ENCODE data around the gene EREG.

The EREG gene

DNA sequence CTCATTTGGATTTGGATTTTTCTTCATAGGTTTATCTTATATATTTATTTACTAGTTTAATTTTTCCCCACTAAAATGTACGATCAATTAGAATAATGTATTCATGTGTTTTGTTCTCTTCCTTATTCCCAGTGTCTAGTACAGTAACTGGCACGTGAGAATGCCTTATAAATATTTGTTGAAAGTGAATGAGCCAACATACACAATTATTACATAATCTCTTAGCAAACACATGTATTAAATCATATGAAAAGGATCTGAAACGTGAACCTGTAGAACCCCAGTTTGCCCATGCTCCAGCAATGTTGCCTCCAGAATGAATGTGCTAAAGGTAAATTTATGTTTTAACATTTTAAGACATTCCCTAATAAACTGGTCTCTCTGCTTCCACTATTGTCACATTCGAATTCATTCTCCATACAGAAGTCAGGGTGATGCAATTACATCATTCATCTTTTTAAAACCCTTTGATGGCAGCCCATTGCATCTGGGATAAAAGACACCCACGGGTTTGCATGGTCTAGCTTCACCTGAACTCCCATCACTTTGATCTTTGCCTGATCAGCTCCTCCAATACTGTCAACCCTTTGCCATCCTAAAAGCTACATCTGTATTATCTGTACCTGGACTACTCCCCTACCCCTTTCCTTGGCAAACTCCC is 49.3 kb downstream of the EREG start:
- Mint-ChIP-seq H3K4me1 (ENCODE audit: low read depth) (no peaks in the 10 kb centered on the region), H3K27ac (no peak overlapping the region), H3K36me3 (ENCODE audit: low read depth) (no peaks in the 10 kb centered on the region), H3K27me3 (ENCODE audit: low read depth) (peaks cover 7% of the 10 kb centered on the region), H3K4me3 (no peak overlapping the region), H3K9me3 (no peaks in the 10 kb centered on the region)

DNA sequence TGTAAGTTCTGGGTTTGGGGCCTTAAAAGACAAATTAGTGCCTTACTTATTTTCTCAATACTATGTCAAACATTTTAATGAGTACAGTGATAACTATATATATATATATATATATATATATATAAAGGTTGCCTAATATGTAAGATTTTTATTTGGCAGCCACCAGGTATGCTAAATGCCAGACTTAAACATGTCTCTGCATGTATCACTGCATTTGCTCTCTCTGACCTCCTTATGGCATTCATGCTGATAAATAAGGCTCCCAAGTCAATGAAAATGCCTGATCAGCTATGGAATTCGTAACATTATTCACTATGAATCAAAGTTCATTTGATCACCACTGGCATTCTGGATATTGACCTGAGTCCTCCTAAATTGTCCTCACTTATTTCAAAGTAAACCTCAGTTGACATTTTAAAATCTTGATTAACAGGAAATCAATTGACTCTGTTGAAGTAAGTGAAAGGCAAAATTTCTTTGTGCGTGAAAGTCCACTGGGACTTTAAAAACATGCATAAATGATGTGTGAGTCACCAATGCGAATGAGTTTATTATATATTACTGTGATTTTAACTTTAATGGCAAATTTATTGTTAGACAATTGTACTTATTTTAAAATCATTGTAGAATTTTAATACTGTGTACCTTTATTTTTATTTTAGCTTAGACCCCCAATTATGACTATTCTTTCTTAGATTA is 50.8 kb downstream of the EREG start:
- peaks cover 7% of the 10 kb centered on the region for H3K27me3 Mint-ChIP-seq (ENCODE audit: low read depth)

DNA sequence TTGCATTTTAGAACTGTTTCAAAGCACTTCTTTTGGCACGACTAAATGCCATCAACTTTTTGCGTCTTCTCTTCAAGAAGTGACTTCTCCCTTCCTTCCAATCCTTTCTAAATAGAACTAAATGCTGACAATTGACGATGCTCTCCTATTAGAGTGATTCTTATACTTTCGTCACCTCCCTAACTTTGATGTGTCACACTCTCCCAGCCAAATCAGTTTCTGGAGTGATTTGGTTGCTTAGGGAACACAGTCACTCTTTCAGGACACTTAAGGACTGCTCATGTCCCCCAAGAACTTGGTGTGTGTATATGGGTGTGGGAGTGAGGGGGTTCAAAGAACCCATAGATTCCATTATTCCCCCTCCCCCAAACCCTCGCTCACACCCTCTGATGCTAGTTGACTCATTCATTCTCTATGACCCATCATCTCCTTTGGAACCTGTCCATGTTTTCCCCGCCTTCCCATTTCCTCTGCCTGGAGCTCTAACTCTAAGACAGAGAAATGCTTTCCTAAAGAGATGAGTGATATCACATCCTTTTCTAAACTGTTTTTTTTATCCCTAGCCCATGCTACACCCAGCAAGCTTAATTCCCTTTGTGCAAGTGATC is 53.2 kb downstream of the EREG start:
- H3K36me3 Mint-ChIP-seq (ENCODE audit: low read depth), result no peaks in the 10 kb centered on the region
- peaks cover 7% of the 10 kb centered on the region for H3K27me3 Mint-ChIP-seq (ENCODE audit: low read depth)
- no peaks in the 10 kb centered on the region for H3K9me3 Mint-ChIP-seq
- H3K4me1 Mint-ChIP-seq (ENCODE audit: low read depth), result no peaks in the 10 kb centered on the region
- H3K27ac Mint-ChIP-seq, result no peak overlapping the region
- no peak overlapping the region for H3K4me3 Mint-ChIP-seq

More for the DNA sequence above, 50.8 kb downstream of the EREG start:
- no peaks in the 10 kb centered on the region for H3K36me3 Mint-ChIP-seq (ENCODE audit: low read depth)
- no peaks in the 10 kb centered on the region for H3K4me1 Mint-ChIP-seq (ENCODE audit: low read depth)
- no peaks in the 10 kb centered on the region for H3K9me3 Mint-ChIP-seq
- no peak overlapping the region for H3K4me3 Mint-ChIP-seq
- no peak overlapping the region for H3K27ac Mint-ChIP-seq

DNA sequence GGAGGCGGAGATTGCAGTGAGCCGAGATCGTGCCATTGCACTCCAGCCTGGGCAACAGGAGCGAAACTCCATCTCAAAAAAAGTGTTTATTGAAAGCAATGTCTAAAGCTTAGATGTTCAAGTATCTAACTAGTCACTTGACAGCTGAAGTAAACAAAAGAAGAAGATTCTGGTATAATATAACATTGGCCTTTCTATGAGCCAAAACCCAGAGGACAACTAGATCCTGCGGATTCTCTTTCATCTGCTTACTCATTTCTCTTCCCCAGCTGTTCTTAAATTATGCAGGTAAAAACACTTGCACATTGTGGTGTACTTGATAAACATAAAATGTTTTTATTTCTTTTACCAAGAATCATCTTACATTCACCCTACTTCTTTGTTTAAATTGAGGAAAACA is 55.9 kb downstream of the EREG start:
- H3K36me3 Mint-ChIP-seq (ENCODE audit: low read depth), result no peaks in the 10 kb centered on the region
- H3K27ac Mint-ChIP-seq, result no peak overlapping the region
- H3K9me3 Mint-ChIP-seq, result no peaks in the 10 kb centered on the region
- H3K4me1 Mint-ChIP-seq (ENCODE audit: low read depth), result no peaks in the 10 kb centered on the region
- H3K4me3 Mint-ChIP-seq, result no peak overlapping the region
- H3K27me3 Mint-ChIP-seq (ENCODE audit: low read depth), result peaks cover 10% of the 10 kb centered on the region

DNA sequence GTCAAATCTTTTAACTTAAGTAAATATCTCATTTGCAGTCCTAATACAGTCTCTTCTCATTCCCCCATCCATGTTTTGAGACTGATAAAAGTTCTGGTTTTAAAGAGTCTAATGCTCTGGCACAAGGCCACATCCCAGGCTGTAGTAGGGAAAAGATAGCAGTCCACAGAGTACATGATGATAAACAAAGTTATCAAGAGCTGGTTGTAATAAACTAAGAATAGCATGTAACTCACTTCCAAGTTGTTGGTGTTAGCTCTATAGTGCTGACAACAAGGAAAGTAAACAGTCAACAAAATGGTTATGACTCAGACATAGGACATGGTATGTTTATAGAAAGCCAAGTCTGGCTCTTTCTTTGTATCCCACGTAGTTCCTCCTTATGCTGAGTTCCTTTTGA is 58.2 kb downstream of the EREG start:
- Mint-ChIP-seq H3K4me3 (no peak overlapping the region), H3K27ac (no peak overlapping the region), H3K4me1 (ENCODE audit: low read depth) (no peaks in the 10 kb centered on the region), H3K27me3 (ENCODE audit: low read depth) (peaks cover 7% of the 10 kb centered on the region), H3K36me3 (ENCODE audit: low read depth) (no peaks in the 10 kb centered on the region), H3K9me3 (no peaks in the 10 kb centered on the region)

DNA sequence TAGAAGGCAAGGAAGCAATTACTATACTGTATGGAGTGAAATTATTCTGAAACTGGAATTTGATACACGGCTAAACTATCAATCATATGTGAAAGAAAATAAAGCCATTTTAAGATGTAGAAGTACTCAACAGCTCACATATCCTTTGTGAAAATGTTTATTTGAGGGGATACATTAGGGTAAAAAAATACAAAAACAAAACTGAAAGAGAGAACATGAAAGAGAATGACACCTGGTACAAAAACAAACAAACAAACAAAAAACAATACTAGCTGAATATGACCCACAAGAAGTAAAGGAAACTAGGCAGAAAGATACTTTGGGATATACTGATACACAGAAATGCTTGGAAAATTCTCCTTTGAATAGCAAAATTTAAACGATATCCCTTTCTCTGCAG is 59.2 kb downstream of the EREG start:
- Mint-ChIP-seq H3K4me3 (no peak overlapping the region), H3K27me3 (ENCODE audit: low read depth) (peaks cover 3% of the 10 kb centered on the region), H3K9me3 (no peaks in the 10 kb centered on the region), H3K36me3 (ENCODE audit: low read depth) (no peaks in the 10 kb centered on the region), H3K27ac (no peak overlapping the region), H3K4me1 (ENCODE audit: low read depth) (no peaks in the 10 kb centered on the region)

DNA sequence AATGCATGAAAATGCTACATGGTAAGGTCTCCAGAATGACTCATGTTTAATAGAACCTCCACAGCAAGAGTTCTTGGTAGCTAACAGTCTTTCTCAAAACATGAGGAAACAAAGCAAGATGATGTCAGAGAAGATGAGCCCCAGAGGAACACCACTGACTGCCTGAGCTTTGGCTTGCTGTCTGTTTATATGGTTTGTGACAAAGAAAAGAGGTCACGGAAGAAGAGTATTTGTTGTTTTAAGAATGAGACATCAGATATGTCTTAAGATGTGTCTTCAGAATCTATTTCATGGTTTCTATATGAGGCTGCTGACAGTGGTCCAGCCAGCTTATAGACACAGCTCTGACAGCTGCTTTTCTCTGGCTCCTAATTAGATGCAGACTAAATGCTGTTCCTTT is 61.2 kb downstream of the EREG start:
- H3K4me1 Mint-ChIP-seq (ENCODE audit: low read depth), result no peaks in the 10 kb centered on the region
- no peak overlapping the region for H3K27ac Mint-ChIP-seq
- no peaks in the 10 kb centered on the region for H3K36me3 Mint-ChIP-seq (ENCODE audit: low read depth)
- no peaks in the 10 kb centered on the region for H3K9me3 Mint-ChIP-seq
- H3K4me3 Mint-ChIP-seq, result no peak overlapping the region
- H3K27me3 Mint-ChIP-seq (ENCODE audit: low read depth), result peaks cover 3% of the 10 kb centered on the region

DNA sequence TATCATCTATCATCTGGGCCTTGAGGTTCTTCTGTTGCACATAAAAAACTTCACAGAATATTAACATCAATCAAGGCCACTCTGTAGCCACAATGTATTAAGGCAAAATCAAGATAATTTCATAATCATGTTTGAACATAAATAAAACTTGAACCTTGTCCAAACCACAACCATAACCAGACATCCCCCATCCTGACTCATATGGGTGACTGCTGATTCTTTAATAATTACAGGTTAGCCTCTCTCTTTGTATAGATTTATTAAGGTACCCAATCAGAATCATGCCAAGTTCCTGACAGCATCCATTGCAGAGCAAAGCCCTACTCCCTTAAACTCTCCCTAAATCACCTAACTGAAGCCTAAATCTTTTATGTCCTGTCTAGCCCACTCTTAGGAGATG is 63.3 kb downstream of the EREG start:
- H3K4me1 Mint-ChIP-seq (ENCODE audit: low read depth), result no peaks in the 10 kb centered on the region
- H3K27me3 Mint-ChIP-seq (ENCODE audit: low read depth), result peaks cover 7% of the 10 kb centered on the region
- peak overlapping the region; percentile 24 for H3K27ac Mint-ChIP-seq
- H3K36me3 Mint-ChIP-seq (ENCODE audit: low read depth), result no peaks in the 10 kb centered on the region
- H3K9me3 Mint-ChIP-seq, result no peaks in the 10 kb centered on the region
- H3K4me3 Mint-ChIP-seq, result no peak overlapping the region

DNA sequence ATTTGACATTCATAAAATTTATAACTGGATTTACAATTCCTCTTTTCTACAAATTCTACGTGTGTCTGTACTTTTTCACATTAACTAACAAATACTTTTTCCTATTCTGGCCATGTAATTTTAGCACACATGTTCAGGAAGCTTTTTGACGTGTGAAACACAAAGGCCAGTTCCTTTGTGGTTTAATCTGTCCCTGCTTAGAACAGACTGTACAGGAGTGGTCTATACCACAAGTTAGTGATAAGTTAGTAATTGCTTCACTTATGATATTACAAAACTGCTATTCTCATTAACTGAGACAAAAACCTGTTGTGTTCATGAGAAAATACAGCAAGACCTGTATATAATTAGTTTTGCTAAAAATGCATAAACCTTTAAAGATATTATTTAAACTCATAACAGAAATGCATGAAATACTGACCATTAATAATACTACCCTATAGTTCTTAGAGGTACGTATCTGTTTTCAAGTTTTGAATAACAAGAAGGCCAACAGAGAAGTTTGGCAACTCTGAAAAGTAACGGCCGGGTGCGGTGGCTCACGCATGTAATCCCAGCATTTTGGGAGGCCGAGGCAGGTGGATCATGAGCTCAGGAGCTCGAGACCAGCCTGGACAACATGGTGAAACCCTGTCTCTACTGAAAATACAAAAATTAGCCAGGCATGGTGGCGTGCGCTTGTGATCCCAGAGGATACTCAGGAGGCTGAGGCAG is 66.3 kb downstream of the EREG start:
- Mint-ChIP-seq H3K27me3 (ENCODE audit: low read depth) (peaks cover 4% of the 10 kb centered on the region), H3K36me3 (ENCODE audit: low read depth) (no peaks in the 10 kb centered on the region), H3K9me3 (no peaks in the 10 kb centered on the region), H3K4me1 (ENCODE audit: low read depth) (no peaks in the 10 kb centered on the region), H3K27ac (no peak overlapping the region), H3K4me3 (no peak overlapping the region)

DNA sequence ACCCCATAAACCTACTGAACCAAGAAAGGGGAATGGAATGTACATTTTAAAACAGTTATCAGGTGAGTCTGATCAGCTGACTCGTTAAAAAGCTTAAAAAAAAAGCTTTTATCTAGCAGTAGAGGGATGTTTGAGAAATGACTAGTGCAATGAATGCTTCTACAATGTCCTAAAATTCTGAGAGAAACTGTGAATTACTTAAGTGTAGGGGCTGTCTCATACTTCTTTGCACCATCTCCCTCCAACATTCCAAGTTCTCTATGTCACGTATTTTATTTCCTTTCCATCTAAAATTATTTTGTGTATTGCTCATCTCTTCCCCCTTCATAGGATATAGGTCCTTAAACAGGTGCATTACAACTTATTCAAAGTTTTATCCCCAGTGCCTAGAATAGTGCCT is 68.1 kb downstream of the EREG start:
- Mint-ChIP-seq H3K9me3 (no peaks in the 10 kb centered on the region), H3K27ac (no peak overlapping the region), H3K4me1 (ENCODE audit: low read depth) (no peaks in the 10 kb centered on the region), H3K27me3 (ENCODE audit: low read depth) (peaks cover 4% of the 10 kb centered on the region), H3K4me3 (no peak overlapping the region), H3K36me3 (ENCODE audit: low read depth) (no peaks in the 10 kb centered on the region)

DNA sequence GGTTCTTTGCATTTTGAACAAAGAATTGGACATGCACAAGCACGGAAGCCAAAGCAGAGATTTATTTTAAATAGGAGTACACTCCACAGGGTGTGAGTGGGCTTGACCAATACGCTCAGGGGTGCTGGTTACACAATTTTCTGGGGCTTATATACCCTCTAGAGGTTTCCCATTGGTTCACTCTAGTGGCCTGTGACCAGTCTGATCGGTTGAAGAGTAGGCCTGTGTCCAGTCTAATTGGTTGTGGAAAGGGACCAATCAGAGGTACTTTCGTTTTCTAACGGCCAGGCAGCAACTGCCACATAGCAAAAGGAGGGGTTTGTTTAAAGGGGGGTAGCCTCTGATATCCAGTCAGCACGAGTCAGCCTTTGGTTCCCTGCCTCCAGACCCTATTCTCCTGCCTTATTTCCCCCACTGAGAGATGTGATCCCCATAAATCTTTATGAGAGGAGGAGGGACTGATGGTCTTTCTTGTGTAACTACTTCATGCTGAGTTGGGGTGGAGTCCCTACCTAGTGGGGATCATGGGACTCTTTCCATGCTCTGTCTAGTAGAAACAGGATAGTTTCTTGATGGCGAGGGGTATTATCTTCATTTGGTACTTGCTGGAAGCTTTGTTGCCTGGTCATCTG is 68.7 kb downstream of the EREG start:
- Mint-ChIP-seq H3K36me3 (ENCODE audit: low read depth) (no peaks in the 10 kb centered on the region), H3K4me1 (ENCODE audit: low read depth) (no peaks in the 10 kb centered on the region), H3K9me3 (no peaks in the 10 kb centered on the region), H3K27ac (no peak overlapping the region), H3K27me3 (ENCODE audit: low read depth) (peaks cover 4% of the 10 kb centered on the region), H3K4me3 (no peak overlapping the region)

DNA sequence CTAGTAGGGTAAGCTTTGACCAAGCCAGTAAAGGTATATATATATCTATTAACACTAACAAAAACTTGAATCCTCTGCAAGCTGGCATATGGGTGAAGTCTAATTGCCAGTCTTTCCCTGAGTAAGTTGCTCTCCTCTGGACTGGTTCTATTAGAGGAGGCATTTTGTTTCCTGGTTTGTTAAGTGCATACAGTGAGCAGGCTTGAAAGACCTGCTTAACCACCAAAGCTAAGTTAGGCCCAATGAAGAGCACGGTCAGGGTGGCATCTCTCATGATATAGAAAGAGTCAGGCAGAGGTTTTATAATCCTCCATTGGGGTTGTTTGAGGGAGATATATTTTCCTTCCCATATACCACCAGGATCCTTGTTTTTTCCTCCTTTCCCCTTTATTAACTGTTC is 70.4 kb downstream of the EREG start:
- Mint-ChIP-seq H3K27ac (no peak overlapping the region), H3K36me3 (ENCODE audit: low read depth) (no peaks in the 10 kb centered on the region), H3K9me3 (peaks cover 7% of the 10 kb centered on the region), H3K27me3 (ENCODE audit: low read depth) (peaks cover 4% of the 10 kb centered on the region), H3K4me1 (ENCODE audit: low read depth) (no peaks in the 10 kb centered on the region), H3K4me3 (no peak overlapping the region)

DNA sequence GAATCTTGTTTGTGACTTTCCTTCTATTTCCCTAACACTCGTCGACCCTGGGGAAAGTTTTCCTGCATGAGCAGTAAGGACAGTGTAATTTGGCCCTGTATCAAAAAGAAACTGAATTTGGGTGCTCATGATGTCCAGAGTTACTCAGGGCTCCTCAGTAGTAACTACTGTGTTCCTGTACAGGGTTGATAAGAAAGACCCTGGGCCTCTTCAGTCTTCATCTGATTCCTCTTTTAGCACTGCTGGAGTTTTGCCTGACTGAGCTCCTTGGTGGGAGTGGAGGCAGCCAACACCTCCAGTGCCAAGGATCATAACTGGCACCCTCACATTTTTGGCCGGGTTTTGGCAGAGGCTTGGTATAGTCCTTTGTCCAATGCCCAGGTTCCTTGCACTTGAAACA is 72.9 kb downstream of the EREG start:
- Mint-ChIP-seq H3K27me3 (ENCODE audit: low read depth) (peaks cover 2% of the 10 kb centered on the region), H3K27ac (no peak overlapping the region), H3K4me1 (ENCODE audit: low read depth) (no peaks in the 10 kb centered on the region), H3K4me3 (no peak overlapping the region), H3K36me3 (ENCODE audit: low read depth) (no peaks in the 10 kb centered on the region), H3K9me3 (peaks cover 7% of the 10 kb centered on the region)
